HG03575 (cell line): ENCODE results near the gene ZNF574.
A peak's percentile ranks its signal among the peaks of the same experiment; 100 is the strongest.
"Not testable (repeated sequence)": the region's sequence is repeated elsewhere in the genome, so short reads cannot be mapped to it uniquely, and the experiment has no call there.

ENCODE experiments used
- ATAC-seq: cut with Tn5 transposase; IDR thresholded peaks from one replicate; pipeline ENCODE4 v1.9.1; 2021; ENCODE audit not compliant: unreplicated experiment, insufficient number of reproducible peaks, low FRiP score; ENCODE audit errors: extremely low read depth

ZNF574 gene, protein sequence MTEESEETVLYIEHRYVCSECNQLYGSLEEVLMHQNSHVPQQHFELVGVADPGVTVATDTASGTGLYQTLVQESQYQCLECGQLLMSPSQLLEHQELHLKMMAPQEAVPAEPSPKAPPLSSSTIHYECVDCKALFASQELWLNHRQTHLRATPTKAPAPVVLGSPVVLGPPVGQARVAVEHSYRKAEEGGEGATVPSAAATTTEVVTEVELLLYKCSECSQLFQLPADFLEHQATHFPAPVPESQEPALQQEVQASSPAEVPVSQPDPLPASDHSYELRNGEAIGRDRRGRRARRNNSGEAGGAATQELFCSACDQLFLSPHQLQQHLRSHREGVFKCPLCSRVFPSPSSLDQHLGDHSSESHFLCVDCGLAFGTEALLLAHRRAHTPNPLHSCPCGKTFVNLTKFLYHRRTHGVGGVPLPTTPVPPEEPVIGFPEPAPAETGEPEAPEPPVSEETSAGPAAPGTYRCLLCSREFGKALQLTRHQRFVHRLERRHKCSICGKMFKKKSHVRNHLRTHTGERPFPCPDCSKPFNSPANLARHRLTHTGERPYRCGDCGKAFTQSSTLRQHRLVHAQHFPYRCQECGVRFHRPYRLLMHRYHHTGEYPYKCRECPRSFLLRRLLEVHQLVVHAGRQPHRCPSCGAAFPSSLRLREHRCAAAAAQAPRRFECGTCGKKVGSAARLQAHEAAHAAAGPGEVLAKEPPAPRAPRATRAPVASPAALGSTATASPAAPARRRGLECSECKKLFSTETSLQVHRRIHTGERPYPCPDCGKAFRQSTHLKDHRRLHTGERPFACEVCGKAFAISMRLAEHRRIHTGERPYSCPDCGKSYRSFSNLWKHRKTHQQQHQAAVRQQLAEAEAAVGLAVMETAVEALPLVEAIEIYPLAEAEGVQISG

DNA sequence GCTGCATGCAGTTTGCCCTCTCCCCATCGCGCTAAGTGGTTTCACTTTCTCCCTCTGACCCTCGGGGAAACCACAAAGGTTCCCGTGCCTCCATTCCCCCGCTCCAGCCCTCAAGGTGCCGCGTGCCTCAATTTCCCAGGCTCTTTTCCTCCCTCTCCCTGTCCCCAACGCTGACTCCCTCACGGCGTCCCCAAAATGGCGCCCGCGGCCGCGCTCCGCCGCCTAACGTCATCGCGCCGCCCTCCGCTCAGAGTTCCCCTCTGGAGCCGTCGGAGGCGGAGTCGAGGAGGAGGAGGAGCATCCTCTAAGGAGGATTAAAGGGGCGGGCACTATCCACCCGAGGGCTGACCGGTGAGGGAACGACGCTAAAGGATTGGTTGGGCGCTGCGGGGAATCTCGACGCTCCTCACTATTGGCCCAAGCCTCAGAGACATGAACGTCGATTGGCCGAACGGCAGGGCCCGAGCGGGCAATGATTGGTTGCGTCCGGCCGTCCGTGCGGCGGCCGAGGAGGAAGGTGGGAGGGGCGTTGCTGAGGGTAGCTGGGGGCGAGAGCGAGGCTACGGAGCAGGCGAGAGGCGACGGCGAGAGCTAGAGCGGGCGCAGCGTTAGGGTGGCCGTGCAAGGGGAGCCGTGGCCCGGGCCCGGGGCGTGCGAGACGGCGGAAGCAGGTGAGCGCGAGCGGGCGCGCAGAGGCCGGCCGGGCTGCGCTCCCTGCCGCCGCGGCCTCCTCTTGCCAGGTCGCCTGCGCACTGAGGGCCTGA, at the start of gene ZNF574:
TSS of gene ZNF574 (plus strand) at position 551 of the 764 bp plus-strand sequence. CDS start 2,441 bp downstream, outside the sequence.
- peak; percentile 73 for ATAC-seq

DNA sequence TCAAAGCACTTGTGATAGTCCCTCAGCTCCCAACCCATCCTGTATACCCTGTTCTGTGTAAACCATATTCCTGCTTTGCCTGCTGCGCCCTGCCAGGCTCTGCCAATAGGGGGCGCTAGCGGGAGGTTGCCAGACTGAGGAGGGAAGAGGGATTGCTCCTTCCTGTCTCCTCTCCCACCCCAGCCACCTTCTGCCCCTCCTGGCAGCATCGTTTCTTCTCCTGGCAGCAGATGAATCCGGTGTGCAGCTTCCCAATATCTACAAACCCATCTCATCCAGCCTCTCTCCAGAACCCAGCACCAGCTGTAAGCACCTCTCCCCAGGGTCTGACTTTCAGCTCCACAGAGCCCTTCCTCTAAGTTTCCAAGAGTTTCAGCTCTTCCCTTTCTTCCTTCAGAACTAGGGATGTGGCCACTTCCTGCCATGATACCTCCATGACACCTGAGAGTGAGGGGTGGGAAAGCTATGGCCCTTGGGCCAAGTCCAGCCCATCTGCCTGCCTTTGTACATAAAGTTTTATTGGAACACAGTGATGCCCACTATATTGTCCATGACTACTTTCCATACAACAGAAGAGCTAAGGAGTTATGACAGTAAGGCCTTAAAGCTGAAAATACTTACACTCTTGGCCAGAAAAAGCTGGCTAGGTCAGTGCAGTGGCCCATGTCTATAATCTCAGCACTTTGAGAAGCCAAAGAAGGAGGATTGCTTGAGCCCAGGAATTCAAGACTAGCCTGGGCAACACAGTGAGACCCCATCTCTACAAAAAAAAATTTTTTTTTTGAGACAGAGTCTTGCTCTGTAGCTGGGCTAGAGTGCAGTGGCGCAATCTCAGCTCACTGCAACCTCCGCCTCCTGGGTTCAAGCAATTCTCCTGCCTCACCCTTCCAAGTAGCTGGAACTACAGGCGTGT, 47.4 kb upstream of the ZNF574 start:
- no peak for ATAC-seq

DNA sequence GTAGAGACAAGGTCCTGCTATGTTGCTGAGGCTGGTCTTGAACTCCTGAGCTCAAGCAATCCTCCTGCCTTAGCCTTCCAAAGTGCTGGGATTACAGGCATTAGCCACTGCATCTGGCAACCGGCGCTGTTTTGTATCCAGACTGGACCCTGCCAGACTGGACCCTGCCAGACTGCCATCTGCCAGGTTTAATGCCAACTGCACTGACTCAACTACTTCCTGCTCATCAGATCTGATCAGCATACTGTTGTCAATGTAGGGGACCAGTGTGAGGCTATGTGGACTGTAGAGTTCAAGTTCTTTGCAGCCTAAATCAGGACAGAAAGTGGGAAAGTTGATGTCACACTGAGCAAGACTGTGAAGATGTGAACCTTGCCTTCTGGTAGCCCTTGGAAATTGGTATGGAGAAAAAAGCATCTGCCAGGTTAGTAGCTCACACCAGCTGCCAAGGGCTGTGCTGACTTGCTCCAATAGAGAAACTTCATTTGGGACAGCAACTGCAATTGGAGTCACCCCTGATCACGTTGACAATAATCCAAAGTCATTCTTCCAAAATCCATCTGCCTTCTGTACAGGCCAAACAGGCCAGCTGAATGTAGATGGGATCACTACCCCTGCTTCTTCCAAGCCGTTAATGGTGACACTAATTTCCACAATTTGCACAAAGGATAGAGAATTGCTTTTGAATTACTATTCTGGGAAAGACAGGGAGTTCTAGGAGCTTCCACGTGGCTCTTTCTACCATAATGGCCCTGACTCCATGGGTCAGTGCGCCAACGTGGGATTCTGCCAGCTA, 45.1 kb upstream of the ZNF574 start:
- ATAC-seq = no peak

DNA sequence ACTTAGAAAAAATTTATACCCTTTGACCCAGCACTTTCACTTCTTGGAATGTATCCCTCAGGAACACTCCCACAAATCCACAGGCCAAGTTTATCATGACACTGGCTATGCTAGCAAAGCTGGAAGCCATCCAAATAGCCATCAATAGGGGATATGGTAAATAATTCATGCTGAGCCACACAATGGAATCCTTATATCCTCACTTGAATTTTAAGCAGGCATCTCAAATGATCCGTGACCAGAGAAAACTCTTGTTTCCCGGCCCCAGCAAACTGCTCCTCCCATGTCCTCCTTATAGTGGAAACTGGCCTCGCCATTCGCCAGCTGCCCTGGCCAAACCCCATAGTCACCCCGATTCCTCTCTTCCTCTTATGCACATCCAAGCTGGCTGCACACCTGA, 43.5 kb upstream of the ZNF574 start:
- ATAC-seq = no peak

DNA sequence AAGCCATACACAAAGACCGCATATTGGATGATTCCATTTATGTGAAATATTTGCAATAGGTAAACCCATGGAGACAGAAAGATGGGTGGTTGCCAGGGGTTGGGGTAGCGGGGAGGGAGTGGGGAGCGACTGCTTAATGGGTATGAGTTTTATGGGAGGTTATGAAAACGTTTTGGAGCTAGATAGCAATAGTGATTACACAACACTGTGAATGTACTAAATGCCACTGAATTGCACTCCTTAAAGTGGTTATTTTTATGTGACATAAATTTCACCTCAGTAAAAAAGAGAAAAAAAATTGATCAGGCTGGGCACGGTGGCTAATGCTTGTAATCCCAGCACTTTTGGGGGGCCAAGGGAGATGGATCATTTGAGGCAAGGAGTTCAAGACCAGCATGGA, 42.6 kb upstream of the ZNF574 start:
- no peak for ATAC-seq

DNA sequence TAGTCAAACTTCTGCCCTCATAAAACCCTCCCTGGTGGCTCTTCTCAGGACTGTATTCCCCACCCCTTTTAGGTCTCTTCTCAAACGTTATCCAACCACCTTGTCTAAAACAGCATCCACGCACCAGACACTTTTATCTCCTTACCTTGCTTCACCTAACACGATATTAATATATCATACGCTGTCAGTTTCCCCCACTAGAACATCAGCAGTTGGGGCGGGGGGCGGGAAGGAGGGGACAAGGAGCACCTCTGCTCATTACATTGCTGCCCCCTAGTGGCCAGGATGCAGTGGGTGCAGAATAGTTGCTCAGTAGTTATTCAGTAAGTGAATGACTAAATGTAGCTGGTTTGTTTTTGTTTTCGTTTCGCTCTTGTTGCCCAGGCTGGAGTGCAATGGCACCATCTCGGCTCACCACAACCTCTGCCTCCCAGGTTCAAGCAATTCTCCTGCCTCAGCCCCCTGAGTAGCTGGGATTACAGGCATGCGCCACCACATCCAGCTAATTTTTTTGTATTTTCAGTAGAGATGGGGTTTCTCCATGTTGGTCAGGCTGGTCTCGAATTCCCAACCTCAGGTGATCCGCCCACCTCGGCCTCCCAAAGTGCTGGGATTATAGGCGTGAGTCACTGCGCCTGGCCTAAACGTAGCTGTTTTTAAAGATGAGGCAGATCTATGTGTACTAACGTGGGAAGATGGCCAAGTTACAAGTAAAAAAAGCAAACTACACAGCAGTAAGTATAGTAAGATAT, 41.1 kb upstream of the ZNF574 start:
- ATAC-seq = not testable (repeated sequence)

DNA sequence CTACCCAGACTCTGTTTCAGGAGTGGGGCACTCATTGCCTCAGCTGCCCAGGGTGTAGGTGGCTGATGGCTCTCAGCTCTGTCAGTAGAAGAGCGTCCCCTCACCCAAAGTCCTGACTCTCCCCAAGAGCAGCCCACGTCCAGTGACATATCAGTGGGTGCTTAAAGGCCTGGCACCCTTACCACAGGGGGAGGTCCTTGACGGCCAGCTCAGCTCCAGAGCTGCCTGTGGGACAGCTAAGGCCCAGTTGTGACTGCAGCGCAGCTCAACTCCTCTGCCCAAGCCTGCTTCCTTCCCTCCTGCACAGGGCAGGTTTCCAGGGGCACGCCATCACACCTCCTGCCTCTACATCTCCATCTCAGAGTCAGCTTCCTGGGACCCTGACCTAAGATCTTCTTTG, 38.3 kb upstream of the ZNF574 start:
- ATAC-seq = no peak

DNA sequence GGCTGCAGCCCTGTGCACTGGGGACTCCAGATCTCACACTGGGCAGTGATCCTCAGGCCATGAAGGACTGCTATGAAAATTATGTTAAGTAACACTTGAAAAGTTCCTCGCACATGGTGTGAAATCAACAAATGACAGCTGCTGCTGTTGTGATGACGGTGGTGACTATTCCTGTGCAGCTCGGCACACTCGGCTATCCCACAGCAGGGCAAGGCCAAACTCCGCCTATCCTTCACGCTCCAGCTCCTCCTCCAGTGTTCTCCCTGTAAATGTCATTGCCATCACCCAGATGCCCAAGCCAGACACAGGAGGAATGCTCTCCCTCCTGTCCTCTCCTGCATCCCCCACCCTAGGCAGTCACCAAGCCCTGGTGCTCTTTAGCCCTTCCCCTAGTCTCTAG, 37.3 kb upstream of the ZNF574 start:
- ATAC-seq = no peak

DNA sequence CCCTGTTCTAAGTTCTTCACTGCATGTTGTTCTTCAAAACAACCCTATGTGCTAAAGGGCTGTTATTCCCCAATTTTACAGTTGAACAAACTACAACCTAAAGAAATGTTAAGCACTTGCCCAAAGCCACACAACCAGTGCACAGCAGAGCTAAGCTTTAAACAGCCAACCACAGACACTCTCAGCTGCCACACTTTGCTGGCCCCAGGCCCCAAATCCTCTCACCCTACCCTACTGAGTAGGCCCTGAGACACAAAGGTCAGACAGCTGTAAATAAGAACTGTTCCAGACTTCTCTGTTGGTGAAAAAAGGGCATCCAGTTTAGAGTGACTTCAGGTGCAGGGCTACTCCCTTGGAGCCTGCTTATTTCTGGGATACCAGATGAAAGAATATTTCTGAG, 35.9 kb upstream of the ZNF574 start:
- no peak for ATAC-seq

DNA sequence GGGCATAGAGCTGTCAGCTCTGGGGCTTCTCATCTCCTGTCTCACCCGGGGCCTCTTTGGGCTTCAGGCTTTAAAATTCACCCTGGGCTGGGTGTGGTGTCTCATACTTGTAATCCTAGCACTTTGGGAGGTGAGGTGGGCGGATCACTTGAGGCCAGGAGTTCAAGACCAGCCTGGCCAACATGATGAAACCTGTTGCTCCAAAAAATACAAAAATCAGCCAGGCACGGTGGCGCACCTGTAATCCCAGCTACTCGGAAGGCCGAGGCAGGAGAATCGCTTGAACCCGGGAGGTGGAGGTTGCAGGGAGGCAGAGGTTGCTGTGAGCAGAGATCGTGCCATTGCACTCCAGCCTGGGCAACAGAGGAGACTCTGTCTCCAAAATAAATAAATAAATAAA, 35.5 kb upstream of the ZNF574 start:
- ATAC-seq = not testable (repeated sequence)

DNA sequence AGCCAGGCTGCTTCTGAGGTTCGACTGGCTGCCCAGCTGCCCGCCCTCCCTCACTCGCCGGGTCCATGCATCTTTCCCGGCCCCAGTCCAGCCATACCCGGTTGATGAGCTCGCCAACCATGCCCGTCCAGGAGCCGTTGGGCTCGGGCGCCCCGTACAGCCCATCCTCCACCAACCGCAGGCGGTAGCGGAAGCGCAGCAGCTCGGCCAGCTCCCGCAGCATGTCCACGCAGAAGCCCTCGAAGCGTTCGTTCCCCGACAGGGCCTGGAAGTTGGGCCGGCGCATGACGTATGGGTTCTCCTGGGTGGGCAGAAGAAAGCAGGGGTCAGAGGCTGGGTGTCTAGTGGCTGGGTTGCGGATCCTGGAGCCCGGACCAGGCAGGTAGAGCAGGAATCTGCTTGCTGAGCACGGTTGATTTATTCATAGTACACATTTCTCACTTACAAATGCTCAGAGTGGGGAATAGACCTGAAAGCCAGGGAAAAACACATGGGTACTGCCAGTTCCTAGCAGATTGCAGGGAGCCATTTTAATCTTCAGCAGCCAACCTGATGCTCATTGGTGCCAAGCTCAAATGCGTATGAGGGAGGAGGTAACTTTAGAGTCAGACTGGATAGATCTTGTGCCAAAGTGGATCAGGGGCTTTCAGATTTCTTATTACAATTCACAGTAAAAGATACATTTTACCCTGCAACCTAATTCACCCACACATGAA, 33.4 kb upstream of the ZNF574 start:
- no peak for ATAC-seq

DNA sequence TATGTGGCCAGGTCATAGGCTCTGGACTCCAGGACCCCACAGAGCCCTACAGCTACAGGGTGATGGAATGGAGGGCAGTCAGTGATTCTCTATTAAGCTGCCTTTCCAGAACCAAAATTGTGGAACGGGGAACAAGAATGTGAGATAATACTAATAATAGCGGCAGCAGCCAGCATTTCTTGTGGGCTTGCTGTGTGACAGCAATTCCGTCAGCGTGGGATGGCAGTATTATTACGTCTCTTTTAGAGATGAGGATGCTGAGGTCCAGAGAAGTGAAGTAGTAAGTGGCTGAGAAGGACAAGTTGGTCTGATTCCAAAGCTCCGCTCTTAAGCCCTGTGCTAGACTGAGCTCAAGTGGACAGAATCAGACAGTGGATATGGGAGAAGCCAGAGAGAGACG, 30.4 kb upstream of the ZNF574 start:
- ATAC-seq = no peak

DNA sequence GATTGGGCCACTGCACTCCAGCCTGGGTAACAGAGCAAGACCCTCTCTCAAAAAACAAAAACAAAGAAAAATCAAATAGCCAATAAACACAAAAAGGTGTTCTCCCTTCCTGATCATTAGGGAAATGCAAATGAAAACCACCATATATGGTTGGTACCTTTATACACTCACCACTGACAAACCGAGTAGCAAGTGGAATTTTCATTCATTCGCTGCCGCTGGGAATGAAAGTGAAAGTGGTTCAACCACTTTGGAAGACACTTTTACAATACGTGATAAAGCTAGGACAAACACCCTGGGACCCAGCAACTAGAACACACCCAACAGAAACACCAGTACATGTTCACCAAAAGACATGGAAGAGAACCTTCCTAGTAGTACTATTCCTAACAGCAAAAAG, 27.0 kb upstream of the ZNF574 start:
- no peak for ATAC-seq

DNA sequence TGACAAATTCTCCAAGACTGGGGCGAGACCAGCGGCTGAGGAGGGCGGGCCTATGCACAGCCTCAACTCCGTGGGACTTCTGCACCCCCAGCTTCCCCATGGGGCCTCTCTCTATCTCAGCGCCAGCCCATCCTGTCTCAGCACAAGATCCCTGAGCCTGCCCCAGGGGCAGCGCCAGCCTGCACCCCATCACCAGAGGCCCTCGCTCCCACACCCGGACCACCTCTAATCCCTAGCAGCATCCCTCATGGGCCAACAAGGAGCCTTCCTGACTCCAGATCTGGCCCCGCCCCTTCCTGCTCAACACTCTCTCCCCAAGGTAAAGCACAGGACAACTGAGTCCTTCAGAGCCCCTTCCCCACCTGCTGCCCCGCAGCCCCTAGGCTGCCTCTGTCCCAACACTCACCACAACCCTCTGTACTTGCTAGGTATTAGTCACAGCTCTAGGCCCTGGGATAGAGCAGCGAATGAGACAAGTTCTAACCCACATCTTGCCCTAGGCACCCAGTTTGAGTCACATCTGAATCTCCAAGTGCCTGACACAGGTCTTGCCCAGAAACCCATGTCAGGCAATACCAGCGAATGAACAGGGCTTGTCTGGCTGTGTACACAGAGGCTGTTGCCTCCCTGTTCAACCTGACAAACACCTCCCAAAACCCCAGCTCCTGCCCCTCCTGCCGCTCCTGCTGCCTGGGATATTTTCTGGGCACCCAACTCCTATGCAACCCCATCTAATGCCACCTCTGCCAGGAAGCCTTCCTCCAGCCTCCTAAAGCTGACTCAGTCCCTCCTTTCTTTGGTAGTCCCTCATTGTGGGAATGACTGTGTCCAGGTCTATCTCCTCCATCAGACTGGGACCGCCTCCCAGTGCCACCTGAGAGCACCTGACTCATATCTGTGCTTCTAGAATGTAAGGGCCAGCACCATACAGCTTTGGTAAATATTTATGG, 24.5 kb upstream of the ZNF574 start:
- ATAC-seq = no peak

DNA sequence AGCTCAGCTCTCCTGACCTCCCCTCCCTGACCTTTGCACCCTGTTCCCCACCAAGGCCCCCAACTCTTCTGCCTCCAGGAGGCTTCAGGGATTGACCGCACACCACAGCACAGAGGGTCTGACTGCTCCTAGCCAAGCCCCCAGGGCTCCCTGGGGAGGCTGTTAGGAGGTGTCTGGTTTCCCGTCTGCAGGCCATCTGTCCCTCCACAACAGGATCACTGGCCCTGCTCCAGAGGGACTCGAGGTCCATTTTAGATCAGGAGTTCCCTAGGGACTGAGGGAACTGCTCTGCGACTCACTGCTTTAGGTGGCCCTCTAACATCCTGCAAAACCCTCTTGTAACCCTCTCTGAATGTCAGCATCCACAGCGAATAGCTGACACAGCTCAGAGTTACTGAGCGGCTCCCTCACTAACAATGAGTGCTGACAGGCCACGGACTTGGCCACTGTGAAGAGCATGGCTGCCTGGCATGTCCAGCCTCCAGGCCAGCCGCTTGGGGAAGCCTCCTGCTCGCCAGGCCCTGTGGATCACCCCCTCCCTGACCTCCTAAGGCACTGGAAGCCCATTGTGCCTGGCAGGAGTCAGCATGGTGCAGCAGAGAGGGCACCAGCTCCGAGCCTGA, 23.6 kb upstream of the ZNF574 start:
- no peak for ATAC-seq
